B cell (primary cell): ENCODE results near the gene ADH4.
"Not testable (repeated sequence)": the region's sequence is repeated elsewhere in the genome, so short reads cannot be mapped to it uniquely, and the experiment has no call there.

ENCODE experiments used
- EZH2 ChIP-seq: IDR thresholded peaks from 2 replicates; pipeline ENCODE4 v1.6.1; 2012; ENCODE audit warnings: borderline replicate concordance, low read depth, mild to moderate bottlenecking, moderate library complexity, low read length; ENCODE audit not compliant: insufficient read depth, poor library complexity, severe bottlenecking
- TF ChIP-seq, protein P1 (sequence below): fragments of 200-600 bp; IDR thresholded peaks from one replicate; pipeline ENCODE4 v1.8.0; 2022; ENCODE audit warnings: antibody characterized with exemption, mild to moderate bottlenecking

DNA sequence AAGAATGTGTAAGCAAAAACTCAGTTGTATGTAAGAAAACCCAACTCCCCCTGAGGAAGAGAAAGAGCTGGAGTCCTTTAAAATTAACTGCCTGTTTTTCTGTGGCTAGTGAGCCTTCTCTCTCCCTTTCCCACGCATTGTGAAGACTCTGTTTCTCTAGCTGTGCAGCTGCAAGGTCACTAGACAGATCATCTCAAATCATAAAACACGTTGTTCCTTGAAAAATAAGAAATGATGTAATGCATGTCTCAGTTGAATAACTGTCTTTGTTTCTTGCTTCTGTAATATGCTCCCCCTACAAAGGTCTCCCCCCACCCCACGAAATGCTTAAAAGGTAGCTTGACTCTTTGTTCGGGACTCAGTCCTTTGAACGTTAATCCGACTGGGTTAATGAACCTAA lies 63.2 kb downstream of the ADH4 start:
- TF ChIP-seq, protein P1, sequence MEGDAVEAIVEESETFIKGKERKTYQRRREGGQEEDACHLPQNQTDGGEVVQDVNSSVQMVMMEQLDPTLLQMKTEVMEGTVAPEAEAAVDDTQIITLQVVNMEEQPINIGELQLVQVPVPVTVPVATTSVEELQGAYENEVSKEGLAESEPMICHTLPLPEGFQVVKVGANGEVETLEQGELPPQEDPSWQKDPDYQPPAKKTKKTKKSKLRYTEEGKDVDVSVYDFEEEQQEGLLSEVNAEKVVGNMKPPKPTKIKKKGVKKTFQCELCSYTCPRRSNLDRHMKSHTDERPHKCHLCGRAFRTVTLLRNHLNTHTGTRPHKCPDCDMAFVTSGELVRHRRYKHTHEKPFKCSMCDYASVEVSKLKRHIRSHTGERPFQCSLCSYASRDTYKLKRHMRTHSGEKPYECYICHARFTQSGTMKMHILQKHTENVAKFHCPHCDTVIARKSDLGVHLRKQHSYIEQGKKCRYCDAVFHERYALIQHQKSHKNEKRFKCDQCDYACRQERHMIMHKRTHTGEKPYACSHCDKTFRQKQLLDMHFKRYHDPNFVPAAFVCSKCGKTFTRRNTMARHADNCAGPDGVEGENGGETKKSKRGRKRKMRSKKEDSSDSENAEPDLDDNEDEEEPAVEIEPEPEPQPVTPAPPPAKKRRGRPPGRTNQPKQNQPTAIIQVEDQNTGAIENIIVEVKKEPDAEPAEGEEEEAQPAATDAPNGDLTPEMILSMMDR: not testable (repeated sequence)
- not testable (repeated sequence) for TF ChIP-seq EZH2
